ENCODE results near the gene VPS41.

GRCh38 chr7:38801786-38802185 lies 107.2 kb downstream of the VPS41 start:
- TF ChIP-seq CTCF (conservative IDR thresholded peaks at IDR 0.05; ENCODE audit: low read length) (no peak), EZH2phosphoT487 (IDR thresholded peaks at IDR 0.05; ENCODE audit: borderline replicate concordance) (no peak)

Data from Loucy (cell line).